Stimulated activated CD4-positive, alpha-beta T cell treated with anti-CD3 and anti-CD28 coated beads, TNF-alpha, amount 100 ng/mL, for 4 hours (primary cell): ENCODE data around the gene ANO1.

Experiments used
- DNase-seq, 3 experiments: peaks; one replicate each; pipeline ENCODE4 v3.0.0-alpha.2; 2020; ENCODE audit warnings: low read depth in 3 of 3

The ANO1 gene

DNA sequence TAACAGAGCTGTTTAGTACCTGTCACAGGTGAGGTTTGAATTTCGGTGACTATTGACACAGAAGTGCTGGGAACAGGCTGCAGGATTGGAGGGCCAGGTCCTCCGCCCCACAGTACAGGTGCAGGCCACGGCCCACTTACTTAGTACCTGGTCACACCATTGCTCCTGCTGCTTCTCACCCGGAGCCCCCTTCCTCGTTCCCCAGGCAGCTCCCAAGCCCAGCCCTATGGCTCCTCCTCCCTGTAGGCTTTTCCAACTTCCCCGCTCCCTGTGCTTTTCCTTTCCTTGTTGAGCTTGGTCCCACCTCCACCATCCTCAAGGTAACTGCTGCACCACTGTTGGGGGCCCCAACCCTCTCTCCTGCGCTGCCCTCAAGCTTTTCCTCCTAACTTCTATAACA lies 27.9 kb upstream of the ANO1 start:
- no peak for DNase-seq

DNA sequence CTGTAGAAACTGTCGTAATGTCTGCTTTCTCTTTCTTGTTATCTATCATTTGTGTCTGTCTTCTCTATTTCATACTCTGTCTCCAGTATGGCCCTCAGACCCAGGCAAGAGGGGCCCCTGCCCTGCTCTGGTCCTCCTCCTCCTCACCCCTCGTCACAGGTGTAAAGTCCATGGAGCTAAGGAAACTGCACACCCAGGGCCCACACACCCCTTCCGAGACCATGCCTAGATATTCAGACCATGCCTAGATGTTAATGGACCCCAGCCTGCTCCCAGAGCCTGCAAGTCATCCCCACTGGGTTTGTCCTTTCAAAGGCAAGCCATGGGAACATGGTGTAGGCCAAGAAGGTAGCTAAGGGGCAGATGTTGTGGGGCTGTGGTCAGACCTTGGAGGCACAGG lies 24.1 kb upstream of the ANO1 start:
- DNase-seq: no peak

DNA sequence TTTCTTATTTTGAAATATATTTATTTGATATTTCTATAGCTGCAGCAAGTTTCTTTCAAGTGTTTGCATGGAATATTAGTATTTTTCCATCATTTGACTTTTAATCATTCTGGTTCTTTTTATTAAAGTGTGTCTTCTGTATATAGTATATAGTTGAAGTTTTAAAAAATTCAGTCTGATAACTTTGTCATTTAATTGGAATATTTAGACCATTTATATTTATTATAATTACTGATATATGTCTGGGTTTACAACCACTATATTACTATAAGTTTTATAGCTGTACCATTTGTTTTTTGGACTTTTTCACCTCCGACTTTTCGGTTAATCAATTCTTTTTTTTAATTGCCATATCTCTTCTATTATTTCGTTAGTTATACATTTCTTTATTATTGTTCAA lies 22.7 kb upstream of the ANO1 start:
- no peak for DNase-seq

DNA sequence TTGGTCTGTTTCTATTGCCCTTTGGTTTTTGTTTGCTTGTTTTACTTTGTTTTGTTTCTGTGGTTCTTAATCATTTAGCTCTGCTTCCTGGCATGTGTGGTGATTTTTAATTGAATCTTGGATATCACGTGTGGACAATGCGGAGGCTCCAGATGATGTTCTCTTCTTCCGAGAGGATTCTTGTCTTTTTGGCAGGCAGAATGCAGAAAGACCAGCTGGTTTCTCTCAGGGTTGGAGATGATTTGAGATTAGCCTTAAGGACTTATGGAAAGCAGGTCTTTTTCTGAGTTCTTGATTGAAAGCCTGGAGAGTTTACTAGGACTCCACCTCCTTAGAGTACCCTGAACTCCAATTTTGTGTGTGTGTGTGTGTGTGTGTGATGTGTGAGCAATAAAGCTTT lies 21.0 kb upstream of the ANO1 start:
- DNase-seq: no peak

DNA sequence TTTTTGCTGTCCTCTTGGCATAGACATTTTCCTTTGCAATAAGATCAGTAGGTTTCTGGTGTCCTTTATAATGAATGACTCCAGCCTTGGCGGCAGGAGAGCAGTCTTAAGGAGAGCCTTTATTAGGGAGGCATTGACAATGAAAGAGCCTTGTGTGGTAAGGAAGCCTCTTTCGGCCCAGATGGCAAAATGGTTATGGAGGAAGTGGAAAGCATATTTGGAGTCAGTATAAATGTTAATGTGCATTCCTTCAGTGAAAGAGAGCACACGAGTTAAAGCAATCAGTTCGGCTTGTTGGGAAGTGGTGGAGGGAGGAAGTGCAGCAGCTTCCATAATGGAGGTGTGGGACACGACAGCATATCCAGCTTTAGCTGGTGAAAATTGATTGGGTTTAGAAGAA lies 18.1 kb upstream of the ANO1 start:
- no peak for DNase-seq

DNA sequence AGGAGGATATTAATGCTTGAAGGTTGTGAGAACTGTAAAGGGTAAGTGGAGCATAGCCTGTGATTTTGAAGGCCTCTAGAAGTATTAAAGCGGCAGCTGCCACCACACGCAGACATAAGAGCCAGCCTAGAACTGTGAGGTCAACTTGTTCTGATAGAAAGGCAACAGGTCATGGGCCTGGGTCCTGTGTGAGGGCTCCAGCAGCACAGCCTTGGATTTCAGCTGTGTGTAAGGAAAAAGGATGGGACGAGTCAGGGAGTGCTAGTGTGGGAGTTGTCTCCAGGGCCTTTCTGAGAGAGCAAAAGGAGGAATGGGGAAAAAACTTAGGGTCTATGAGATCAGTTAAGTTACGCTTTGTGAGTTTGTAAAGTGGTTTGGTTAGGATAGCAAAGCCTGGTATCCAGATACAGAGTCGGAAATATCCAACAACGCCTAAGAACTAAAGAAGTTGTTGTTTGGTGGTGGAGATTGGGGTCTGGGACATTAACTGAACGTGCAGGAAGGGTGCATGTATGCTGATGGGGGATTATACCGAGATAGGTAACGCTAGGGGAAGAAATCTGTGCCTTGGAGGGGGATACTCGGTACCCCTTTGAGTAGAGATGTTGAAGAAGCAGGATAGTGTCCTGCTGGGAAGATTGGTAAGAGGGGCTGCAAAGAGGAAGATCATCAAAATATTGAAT lies 17.4 kb upstream of the ANO1 start:
- DNase-seq: no peak

DNA sequence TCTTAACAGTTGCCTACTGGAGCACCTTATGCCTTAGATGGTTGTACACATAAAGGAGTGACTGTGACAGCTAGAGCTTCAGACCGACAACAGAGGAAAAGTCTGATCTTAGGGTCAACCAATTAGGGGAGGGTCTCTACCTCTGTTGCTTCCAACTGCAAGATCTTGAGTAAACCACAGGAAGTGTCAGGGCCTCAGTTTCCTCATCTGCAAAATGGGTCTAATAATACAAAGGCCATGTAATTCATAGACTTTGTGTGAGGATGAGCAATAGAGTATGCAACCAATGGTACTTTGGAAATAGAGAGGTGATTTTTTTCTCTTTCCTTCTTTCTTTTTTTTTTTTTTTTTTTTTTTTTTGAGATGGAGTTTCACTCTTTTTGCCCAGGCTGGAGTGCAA lies 16.4 kb upstream of the ANO1 start:
- no peak for DNase-seq

DNA sequence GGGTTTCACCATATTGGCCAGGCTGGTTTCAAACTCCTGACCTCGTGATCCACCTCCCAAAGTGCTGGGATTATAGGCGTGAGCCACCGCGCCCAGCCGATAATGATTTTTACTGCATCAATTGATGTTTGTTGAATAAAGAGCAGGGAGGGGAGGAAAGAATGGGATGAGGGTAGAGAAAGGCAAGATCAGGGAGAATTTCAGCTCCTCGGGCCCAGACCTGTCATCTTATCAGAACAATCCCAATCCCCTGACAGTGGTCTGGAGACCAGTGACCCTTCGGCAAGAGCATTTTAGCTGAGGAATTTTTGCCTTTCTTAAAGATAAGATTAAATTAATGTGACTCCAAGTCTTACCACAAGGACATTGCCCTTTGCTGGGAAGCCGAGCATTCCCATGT lies 15.0 kb upstream of the ANO1 start:
- DNase-seq: no peak

DNA sequence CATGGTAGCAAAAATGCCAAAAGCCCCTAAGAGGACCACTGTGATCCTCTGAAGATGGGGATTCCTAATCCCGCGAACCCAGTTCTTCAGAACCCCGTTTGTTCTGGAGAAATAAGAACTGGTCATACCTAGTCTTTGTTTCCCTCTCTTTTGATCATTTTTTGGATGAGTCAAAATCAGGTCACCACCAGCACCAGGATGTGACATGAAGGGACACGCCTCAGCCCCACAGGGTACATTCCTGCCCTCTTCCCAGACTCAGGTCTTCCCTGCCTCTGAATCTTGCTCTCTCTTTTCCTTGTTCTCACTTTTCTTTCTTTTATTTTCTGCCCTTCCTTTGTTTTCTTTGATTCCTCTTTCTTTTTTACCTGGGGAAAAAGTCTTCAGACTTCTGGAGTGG lies 14.6 kb upstream of the ANO1 start:
- DNase-seq: no peak

DNA sequence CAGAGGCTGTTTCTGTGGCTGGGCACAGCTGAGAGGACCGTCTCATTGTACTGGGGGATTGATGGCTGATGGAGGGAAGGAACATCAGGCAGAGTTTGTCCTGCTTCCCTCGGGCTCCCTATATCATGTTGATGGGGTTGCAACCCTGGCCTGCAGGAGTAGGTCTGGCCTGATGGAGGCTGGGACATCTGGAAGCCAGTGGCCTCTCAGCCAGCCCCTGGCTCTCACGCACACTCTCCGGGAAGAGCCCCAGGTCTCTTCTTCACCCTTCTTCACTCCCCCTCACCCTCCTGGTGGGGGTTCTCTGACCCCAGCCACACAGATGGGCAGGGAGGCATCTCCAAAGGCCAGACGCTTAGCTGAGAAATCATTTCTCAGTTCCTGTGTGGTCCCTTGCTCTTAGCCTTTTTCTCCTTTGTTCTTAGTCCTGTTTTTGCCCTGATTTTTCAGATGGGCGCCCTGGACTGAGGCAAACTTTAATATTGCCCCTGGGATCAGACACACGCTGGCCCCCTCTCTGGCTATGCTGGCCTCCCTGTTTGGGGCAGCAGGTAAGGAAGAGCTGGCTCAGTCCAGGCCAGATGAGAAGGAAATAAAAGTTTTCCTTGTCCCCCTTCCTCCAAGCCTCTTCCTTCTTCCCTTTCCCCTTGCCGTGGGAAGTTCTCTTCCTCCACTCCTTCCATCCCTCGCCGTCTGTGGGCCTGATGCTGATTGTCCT lies 13.9 kb upstream of the ANO1 start:
- no peak for DNase-seq

DNA sequence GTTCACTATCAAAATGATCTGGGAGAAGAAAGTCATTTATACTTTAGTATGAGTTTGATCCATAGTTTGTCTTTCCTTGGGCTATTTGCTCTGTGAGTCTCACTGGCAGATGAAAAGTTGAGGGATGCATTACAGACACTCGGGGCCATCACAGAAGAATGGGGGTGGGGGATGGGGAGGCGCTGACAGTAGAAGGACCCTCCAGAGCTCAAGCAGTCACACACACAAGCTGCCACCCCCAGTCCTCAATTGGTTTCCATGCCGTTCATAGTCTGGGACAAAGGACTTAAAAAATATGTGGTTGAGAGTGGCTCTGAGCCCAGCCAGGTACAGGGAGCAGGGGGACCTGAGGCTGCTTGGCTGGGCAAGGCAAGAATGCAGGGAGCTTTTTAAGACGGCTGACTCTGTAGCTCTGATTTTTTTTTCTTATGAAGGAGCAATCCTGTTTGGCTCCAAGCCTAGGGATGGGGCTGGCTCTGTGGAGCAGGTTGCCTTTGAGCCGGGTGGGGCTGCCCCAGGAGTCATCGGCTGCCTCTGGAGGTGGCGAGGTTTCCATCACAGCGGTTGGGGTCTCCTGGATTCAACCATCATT lies 13.3 kb upstream of the ANO1 start:
- DNase-seq: no peak

DNA sequence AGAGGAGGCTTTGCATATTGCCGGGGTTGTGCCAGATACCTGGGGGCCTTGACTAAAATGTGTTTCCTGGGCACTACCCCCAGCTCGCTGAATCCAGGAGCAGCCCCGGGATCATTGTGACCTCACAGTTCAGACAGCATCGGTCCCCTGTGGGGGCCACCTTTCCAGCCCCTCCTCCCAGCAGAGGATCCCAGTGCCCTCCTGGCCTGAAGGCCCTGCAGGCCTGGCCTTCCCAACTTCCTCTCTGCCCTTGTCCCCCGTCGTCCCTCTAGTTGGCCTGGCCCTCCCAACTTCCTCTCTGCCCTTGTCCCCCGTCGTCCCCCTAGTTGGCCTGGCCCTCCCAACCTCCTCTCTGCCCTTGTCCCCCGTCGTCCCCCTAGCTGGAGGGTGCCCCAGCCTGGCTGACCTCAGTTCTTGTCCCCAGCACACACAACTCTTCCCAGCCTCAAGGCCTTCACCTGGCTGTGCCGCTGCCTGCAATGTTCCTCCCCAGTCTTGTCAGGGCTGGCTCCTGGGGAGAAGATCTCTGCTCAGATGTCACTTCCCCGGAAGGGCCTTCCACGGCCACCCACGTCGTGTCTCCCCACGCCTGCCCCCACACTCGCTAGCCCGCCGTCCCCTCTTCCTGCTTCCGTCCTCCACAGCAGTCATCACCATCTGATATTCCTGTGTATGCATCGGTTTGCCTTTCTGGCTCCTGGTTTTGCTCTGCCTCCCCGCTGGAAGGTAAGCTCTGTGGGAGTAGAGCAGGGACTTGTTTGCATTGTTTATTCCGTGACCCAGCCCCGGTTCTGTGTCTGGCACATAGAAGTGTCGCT lies 12.6 kb upstream of the ANO1 start:
- no peak for DNase-seq

DNA sequence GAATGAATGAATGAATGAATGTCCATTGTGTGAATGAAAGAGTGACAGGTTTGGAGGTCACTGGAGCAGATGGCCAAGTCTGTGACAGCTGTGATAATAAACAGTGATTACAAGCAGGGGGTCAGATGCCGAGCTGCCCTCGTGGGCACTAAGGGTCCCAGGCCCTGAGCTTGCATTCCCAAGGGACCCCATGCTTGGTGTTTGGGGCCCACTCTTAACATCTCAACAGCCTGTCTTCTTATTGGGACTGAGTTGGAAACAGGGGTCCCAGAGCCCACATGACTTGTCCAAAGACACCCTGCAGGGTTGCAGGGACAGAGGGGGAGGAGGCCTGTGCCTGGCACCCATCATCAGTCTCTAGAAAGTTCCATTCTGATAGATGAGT lies 12.0 kb upstream of the ANO1 start:
- no peak for DNase-seq

DNA sequence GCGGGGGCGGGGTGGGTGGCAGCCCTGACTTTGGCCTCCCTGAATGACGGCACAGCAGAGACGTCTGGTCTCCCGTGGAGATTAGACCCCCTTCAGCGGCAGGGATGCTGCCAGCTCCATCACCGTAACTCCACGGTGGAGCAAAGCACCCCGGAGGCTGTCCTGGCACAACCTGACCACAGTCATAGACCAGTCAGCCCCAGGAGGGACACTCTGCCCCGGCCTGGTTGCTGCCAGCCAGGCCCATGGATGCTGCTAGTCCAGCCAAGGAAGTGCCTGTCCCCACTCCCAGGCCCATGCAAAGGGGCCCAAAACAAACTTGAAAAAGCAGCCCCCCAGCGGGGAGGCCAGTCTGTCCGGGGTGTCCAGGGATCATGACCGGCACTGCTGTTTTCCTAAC lies 11.5 kb upstream of the ANO1 start:
- DNase-seq: no peak

DNA sequence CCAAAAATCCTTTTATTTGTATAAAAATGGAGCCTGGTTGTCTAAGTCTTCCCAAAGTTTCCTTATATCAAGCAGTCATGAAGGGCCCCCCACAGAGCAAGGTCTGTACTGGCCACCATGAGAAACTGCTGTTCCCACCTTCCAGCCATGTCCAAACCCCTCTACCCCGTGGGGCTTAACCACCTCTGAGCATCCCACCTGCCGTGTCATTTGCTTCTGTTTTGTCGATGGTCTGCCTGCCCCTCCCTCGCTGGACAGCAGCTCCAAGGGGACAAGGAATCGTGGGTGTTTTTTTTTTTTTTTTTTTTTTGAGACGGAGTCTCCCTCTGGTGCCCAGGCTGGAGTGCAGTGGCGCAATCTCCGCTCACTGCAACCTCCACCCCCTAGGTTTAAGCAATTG lies 11.1 kb upstream of the ANO1 start:
- DNase-seq: no peak

DNA sequence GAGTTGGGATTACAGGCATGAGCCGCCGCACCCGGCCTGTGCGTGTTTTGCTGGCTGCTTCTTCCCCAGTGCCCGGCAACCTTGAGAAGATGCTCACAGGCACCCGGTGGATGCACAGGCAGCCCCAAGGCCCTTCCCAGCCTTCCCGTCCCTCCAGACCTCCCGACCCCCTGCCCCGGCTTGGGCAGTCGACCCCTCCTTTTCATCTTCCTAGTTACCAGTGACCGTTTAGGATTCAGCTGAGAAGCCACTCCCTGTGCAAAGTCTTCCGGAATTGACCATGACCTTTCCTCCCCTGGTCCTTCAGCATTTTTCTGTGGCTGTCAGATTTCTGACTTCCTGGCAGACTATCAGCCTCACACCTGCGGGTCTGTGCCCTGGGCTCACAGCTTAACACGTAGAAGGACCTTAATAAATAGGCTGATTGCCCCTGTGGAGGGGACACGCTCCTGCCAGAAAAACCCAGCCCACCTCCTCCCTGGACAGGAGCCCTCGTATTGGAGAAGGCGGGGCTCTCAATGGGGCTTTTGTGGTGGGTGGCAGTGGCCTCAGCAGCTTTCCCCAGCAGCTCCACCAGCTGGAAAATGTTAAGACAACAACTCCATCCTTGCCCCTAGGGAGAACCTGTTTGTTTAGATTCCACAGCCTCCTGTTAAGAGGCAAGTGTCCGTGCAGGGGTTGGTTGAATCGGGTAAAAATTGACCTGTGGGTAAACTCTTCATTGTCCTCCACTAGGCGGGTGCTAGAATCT lies 10.4 kb upstream of the ANO1 start:
- DNase-seq: no peak

DNA sequence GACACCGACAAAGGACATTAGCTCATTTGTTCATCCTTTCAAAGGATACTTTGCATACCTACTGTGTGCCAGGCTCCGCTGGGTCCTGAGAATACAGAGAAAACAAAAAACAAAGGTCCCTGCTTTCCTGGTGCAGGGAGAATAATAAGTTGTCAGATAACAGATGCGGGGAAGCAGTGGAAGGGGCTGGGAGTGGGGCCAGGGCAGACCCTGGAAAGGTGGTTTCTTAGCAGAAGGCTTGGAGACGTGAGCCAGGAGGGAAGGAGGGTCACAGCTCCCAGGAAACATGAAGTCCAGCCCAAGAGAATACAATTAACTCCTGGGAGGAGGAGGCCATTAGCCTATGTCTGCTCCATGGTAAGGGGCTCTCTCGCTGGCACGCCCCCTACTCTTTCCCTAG lies 9.8 kb upstream of the ANO1 start:
- no peak for DNase-seq

DNA sequence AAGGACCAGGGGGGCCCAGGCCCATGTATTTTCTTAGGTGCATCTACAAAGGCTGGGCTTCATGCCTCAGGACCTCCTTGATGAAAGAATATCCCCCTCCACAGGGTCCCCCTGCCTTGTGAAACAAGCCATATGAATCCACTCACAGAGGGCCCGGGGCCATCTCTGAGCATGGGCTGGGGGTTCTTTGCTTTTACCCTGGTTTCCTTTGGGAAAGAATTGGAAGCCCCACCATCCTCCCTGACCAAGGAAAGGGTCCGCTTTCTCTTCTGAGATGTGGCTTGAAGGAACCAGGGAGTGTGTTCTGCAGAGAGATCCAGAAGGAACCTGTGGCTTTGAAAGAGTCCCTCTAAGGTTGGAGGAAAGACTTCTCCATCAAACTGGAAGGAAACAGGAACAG lies 9.2 kb upstream of the ANO1 start:
- DNase-seq: no peak

DNA sequence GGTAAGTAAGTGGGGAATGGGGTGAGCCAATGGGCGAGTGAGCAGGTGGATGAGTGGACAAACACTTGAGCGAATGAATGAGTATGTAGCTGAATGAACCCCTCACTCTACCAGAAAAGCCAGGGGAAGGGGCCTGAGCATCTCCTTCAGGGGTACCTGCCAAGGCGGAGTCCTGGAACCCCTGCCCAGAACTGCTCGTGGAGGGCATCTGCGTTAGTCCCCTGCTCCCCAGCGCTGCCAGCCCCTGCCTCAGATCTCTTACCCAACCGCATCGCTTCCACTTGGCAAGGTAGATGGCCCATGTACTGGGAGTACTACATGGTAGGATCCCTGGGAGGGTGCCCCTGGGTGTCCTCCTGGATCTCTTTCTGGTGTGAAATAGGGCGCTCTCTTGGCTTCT lies 7.4 kb upstream of the ANO1 start:
- DNase-seq: no peak

DNA sequence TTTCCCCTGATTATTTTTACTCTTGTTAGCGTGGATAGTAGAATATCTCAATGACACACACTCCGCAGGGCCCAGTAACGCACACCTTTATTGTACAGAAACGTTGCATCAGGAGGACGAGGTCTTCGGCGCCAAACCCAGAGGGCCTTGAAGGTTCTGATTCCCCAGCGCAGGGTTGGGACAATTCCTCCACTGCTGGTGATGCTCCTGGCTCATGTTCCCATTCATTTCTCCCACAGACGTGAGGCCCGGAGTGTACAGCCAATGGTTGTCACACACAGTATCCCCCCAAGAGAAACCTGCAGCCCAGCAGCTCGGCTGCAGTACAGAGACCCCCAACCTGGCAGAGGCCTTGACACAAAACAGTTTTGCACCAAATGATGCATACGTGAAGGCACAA lies 6.1 kb upstream of the ANO1 start:
- DNase-seq: no peak

DNA sequence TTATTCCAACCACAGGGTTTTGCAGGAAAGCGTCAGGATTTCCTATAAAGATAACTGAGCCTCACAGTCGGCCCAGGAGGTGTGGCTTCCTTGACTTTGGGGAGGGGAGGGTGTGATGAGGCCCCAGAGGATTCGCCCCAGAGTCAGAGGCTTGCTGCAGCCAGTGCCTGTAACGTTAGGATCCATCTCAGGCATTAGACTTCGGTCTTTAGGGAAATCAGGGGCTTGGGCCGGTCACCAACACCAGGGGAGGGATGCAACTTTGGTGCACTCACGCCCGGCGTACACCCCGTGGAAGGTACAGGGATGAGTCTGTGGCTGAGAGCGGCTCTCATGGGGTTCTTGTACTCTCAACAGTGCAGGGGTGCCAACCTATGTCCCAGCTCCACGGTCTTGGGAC lies 5.7 kb upstream of the ANO1 start:
- no peak for DNase-seq
